Gastrocnemius medialis (tissue), 4 donors: ENCODE data around the gene ABR.

Experiments
- POLR2A ChIP-seq, 2 donors: fragments of 450-650 bp; IDR thresholded peaks; one replicate each; pipeline ENCODE4 v1.6.1; 2017; ENCODE audit warnings: antibody characterized with exemption in 2 of 2, mild to moderate bottlenecking in 2 of 2, moderate library complexity in 2 of 2
- TF ChIP-seq, protein P1 (sequence below), 5 experiments: fragments of 450-650 bp in 3 of 5; fragments of 200-600 bp in 2 of 5; sonication (generic) in 2 of 5; IDR thresholded peaks in 4 of 5; conservative IDR thresholded peaks in 1 of 5; 1 replicate in 4 of 5; 2 replicates in 1 of 5; pipeline ENCODE4 v1.5.1; 2016 to 2019; ENCODE audit warnings: antibody characterized with exemption in 5 of 5, mild to moderate bottlenecking in 3 of 5, moderate library complexity in 3 of 5

DNA sequence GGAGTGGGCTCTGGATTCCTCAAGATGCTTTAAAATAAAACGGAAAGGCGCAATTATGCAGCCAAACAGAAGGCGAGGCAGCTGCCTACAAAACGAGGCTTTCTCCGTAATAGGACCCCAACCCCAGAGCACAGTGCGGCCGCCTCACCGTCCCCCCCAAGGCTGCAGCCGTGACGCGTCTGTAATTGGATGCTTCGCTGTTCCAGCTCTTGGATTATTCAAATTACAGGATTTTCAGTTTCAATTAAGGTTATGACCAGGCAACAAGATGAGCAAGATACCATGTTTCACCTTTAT lies 37.3 kb upstream of the ABR start:
- TF ChIP-seq, protein P1, sequence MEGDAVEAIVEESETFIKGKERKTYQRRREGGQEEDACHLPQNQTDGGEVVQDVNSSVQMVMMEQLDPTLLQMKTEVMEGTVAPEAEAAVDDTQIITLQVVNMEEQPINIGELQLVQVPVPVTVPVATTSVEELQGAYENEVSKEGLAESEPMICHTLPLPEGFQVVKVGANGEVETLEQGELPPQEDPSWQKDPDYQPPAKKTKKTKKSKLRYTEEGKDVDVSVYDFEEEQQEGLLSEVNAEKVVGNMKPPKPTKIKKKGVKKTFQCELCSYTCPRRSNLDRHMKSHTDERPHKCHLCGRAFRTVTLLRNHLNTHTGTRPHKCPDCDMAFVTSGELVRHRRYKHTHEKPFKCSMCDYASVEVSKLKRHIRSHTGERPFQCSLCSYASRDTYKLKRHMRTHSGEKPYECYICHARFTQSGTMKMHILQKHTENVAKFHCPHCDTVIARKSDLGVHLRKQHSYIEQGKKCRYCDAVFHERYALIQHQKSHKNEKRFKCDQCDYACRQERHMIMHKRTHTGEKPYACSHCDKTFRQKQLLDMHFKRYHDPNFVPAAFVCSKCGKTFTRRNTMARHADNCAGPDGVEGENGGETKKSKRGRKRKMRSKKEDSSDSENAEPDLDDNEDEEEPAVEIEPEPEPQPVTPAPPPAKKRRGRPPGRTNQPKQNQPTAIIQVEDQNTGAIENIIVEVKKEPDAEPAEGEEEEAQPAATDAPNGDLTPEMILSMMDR (IDR thresholded peaks at IDR 0.05 in 4 of 5, conservative IDR thresholded peaks at IDR 0.05 in 1 of 5), result no peak
- no peak for TF ChIP-seq POLR2A (IDR thresholded peaks at IDR 0.05)
